Skeletal muscle satellite cell (primary cell): ENCODE data around the gene DNMT1.
"Not testable (repeated sequence)": the region's sequence is repeated elsewhere in the genome, so short reads cannot be mapped to it uniquely, and the experiment has no call there.

Source experiments
- H3K27me3 ChIP-seq: 2 replicates; pipeline ENCODE4 v1.7.0; 2013; ENCODE audit warnings: low read length; ENCODE audit not compliant: control insufficient read depth, insufficient read depth
- H3K36me3 ChIP-seq: 2 replicates; pipeline ENCODE4 v1.7.0; 2013; ENCODE audit warnings: mild to moderate bottlenecking, control low read depth, low read length; ENCODE audit not compliant: insufficient read depth
- H3K4me1 ChIP-seq: 2 replicates; pipeline ENCODE4 v1.7.0; 2013; ENCODE audit warnings: low read length; ENCODE audit not compliant: control insufficient read depth, insufficient read depth
- H3K4me2 ChIP-seq: 2 replicates; pipeline ENCODE4 v1.7.0; 2013; ENCODE audit warnings: mild to moderate bottlenecking, low read length
- H3K4me3 ChIP-seq: 2 replicates; pipeline ENCODE4 v1.7.0; 2013; ENCODE audit warnings: low read length
- H3K9ac ChIP-seq: 2 replicates; pipeline ENCODE4 v1.7.0; 2013; ENCODE audit warnings: mild to moderate bottlenecking, low read depth, low read length, moderate library complexity
- H3K9me3 ChIP-seq: replicated peaks from 2 replicates; pipeline ENCODE4 v1.7.0; 2013; ENCODE audit warnings: mild to moderate bottlenecking, control low read depth, low read length

Gene DNMT1

DNA sequence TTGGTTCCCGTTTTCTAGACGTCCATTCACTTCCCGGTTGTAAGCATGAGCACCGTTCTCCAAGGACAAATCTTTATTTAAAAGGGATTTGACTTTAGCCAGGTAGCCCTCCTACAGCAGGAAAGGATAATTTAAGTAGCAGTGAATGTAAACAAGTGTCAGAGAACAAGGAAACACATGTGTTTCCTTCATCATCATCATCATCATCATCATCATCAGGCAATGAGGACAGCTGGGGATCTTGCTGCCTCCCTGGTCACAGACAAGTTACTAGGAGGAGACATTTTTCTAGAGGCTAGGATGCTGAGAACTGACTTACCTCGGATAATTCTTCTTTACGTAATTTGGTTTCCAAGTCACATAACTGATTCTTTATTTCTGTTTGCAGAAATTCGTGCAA lies 14.3 kb downstream of the DNMT1 start:
- Histone ChIP-seq H3K9ac (no peak overlapping the region), H3K27me3 (no peaks in the 10 kb centered on the region), H3K9me3 (no peaks in the 10 kb centered on the region), H3K4me1 (no peaks in the 10 kb centered on the region), H3K36me3 (peaks cover 40% of the 10 kb centered on the region), H3K4me3 (no peak overlapping the region), H3K4me2 (no peak overlapping the region)

DNA sequence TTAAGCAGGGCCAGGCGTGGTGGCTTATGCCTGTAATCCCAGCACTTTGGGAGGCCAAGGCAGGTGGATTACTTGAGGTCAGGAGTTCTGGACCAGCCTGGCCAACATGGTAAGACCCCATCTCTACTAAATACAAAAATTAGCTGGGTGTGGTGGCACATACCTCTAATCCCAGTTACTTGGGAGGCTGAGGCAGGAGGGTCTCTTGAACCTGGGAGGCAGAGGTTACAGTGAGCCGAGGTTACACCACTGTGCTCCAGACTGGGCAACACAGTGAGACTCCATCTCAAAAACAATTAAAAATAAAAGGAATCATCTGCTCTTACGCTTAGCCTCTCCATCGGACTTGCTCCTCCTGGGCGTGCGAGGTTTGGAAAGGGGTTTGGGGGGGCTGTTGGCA lies 14.7 kb downstream of the DNMT1 start:
- H3K4me3 ChIP-seq, H3K9ac ChIP-seq, H3K27me3 ChIP-seq, H3K4me1 ChIP-seq, H3K4me2 ChIP-seq, H3K9me3 ChIP-seq: not testable (repeated sequence)
- peaks cover 43% of the 10 kb centered on the region for H3K36me3 ChIP-seq

GRCh38 chr19:10173527-10173926 lies 21.2 kb downstream of the DNMT1 start:
- H3K36me3 ChIP-seq, result peaks cover 39% of the 10 kb centered on the region
- H3K4me1 ChIP-seq, result peaks cover 9% of the 10 kb centered on the region
- H3K4me2 ChIP-seq, result no peak overlapping the region
- H3K4me3 ChIP-seq, result no peak overlapping the region
- no peaks in the 10 kb centered on the region for H3K27me3 ChIP-seq
- H3K9ac ChIP-seq, result no peak overlapping the region
- no peaks in the 10 kb centered on the region for H3K9me3 ChIP-seq

DNA sequence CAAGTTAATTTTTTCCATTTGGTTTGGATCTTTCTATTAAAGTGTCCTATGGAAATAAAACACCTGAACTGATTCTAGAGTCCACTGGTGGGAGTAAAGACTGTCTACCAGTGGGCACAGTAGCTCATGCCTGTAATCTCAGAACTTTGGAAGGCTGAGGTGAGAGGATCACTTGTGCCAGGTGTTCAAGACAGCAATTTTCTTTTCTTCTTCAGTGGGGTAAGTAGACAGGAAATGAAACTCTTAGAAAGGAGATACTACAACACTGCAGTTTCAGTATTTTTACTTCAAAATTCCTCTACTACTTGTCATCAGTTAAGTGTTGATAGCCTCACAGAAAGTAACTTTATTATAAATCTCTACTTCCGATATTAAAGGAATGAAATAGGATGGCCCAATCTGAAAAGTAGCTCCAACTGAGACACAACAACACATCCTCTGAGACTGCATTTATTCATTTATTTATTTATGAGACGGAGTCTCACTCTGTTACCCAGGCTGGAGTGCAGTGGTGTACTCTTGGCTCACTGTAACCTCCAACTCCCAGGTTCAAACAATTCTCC lies 26.3 kb downstream of the DNMT1 start:
- no peak overlapping the region for H3K9ac ChIP-seq
- H3K4me2 ChIP-seq, result no peak overlapping the region
- H3K4me3 ChIP-seq, result no peak overlapping the region
- H3K27me3 ChIP-seq, result no peaks in the 10 kb centered on the region
- H3K36me3 ChIP-seq, result peaks cover 55% of the 10 kb centered on the region
- H3K9me3 ChIP-seq, result no peaks in the 10 kb centered on the region
- peaks cover 4% of the 10 kb centered on the region for H3K4me1 ChIP-seq

GRCh38 chr19:10167459-10167858 lies 27.3 kb downstream of the DNMT1 start:
- Histone ChIP-seq H3K4me3 (no peak overlapping the region), H3K27me3 (no peaks in the 10 kb centered on the region), H3K9me3 (no peaks in the 10 kb centered on the region), H3K9ac (no peak overlapping the region), H3K36me3 (peaks cover 51% of the 10 kb centered on the region), H3K4me1 (no peaks in the 10 kb centered on the region), H3K4me2 (no peak overlapping the region)

DNA sequence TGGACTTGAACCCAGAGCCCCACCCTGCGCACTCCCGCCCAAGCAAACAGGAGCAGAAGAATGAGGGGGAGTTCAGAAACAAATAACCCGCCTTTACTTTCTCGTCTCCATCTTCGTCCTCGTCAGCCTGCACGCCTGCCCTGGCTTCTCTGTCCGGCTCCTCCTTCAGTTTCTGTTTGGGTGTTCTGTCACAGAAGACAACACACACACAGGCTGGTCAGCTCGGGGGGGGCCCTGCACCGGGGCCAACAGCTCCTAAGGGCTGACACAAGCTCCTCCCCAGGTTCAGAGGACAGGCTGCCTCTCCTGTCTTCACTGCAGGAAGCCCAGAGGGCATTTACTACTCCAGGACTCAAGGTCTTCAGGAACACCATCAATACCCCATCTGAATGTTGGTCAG lies 28.3 kb downstream of the DNMT1 start:
- not testable (repeated sequence) for H3K9me3 ChIP-seq, H3K9ac ChIP-seq, H3K4me3 ChIP-seq, H3K27me3 ChIP-seq, H3K4me2 ChIP-seq, H3K4me1 ChIP-seq
- peaks cover 54% of the 10 kb centered on the region for H3K36me3 ChIP-seq

DNA sequence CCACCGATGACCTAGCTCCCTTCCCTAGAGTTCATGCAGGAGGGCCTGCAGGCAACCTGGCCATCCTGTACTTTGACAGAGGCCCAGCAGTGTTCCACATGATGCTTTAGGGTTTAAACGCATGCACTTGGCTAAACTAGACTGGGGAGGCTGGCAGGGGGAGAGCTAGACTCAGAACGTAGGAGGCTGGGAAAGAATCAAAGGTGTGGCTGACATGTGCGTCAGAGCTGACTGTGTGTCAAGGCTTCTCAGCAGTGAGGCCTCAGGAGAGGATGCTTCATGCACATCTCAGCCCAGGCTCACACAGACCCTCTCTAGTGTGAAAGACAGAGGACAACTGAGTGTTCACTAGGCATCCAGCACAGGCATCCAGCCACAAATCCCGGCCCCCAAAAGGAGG lies 28.7 kb downstream of the DNMT1 start:
- Histone ChIP-seq H3K4me2 (no peak overlapping the region), H3K4me1 (no peaks in the 10 kb centered on the region), H3K27me3 (no peaks in the 10 kb centered on the region), H3K4me3 (no peak overlapping the region), H3K9ac (no peak overlapping the region), H3K36me3 (peaks cover 54% of the 10 kb centered on the region), H3K9me3 (no peaks in the 10 kb centered on the region)

- H3K27me3 ChIP-seq, result no peaks in the 10 kb centered on the region
- no peak overlapping the region for H3K4me3 ChIP-seq
- H3K4me1 ChIP-seq, result no peaks in the 10 kb centered on the region
- no peak overlapping the region for H3K4me2 ChIP-seq
- no peaks in the 10 kb centered on the region for H3K9me3 ChIP-seq
- H3K36me3 ChIP-seq, result peaks cover 66% of the 10 kb centered on the region
- H3K9ac ChIP-seq, result no peak overlapping the region
These were observed 31.2 kb downstream of the DNMT1 start for GRCh38 chr19:10163536-10163935.

GRCh38 chr19:10159610-10160009 lies 35.1 kb downstream of the DNMT1 start:
- Histone ChIP-seq H3K27me3 (no peaks in the 10 kb centered on the region), H3K4me1 (no peaks in the 10 kb centered on the region), H3K4me2 (no peak overlapping the region), H3K9me3 (no peaks in the 10 kb centered on the region), H3K36me3 (peaks cover 77% of the 10 kb centered on the region), H3K4me3 (no peak overlapping the region), H3K9ac (no peak overlapping the region)

GRCh38 chr19:10158485-10158884 lies 36.3 kb downstream of the DNMT1 start:
- Histone ChIP-seq H3K4me1 (no peaks in the 10 kb centered on the region), H3K36me3 (peaks cover 80% of the 10 kb centered on the region), H3K27me3 (no peaks in the 10 kb centered on the region), H3K4me2 (no peak overlapping the region), H3K4me3 (no peak overlapping the region), H3K9me3 (no peaks in the 10 kb centered on the region), H3K9ac (no peak overlapping the region)

GRCh38 chr19:10158071-10158470 lies 36.7 kb downstream of the DNMT1 start:
- no peaks in the 10 kb centered on the region for H3K27me3 ChIP-seq
- no peak overlapping the region for H3K4me3 ChIP-seq
- no peaks in the 10 kb centered on the region for H3K4me1 ChIP-seq
- no peak overlapping the region for H3K9ac ChIP-seq
- no peaks in the 10 kb centered on the region for H3K9me3 ChIP-seq
- H3K36me3 ChIP-seq, result peaks cover 79% of the 10 kb centered on the region
- no peak overlapping the region for H3K4me2 ChIP-seq

DNA sequence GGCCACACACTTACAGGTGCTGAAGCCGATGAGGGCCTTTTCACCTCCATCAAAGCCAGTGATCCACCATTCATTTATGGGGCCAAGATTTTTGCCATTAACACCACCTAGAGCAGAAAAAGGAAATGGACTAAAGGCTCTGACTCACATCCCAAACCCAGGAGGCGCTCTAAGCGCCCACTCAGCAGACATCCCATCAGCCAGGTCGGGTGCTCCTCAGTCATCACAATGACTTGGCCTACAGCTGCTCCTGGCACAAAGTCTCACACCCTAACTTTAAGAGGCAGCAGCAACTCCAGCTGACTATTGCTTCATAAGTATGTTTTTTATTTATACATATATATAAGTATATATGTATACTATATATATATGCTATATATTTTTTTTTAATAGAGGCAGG lies 38.9 kb downstream of the DNMT1 start:
- H3K9me3 ChIP-seq, result no peaks in the 10 kb centered on the region
- H3K4me1 ChIP-seq, result no peaks in the 10 kb centered on the region
- H3K36me3 ChIP-seq, result peaks cover 93% of the 10 kb centered on the region

More for the DNA sequence above, 38.9 kb downstream of the DNMT1 start:
- Histone ChIP-seq H3K27me3 (no peaks in the 10 kb centered on the region), H3K4me3 (no peak overlapping the region), H3K4me2 (no peak overlapping the region), H3K9ac (no peak overlapping the region)
